Mesendoderm (in vitro differentiated cells): ENCODE measurements around the gene SLC22A5.

ENCODE experiments used
- DNase-seq: peaks from one replicate; pipeline ENCODE4 v3.0.0; 2013
- H2AK5ac ChIP-seq: 2 replicates; pipeline ENCODE4 v1.6.1; 2013; ENCODE audit warnings: low read length, inconsistent platforms
- H2BK120ac ChIP-seq: 2 replicates; pipeline ENCODE4 v1.6.1; 2013; ENCODE audit warnings: low read depth, mild to moderate bottlenecking, low read length, moderate library complexity, mixed read lengths
- H2BK15ac ChIP-seq: replicated peaks from 2 replicates; pipeline ENCODE4 v1.6.1; 2013; ENCODE audit warnings: low read depth, mild to moderate bottlenecking, moderate library complexity
- H2BK5ac ChIP-seq: 2 replicates; pipeline ENCODE4 v1.6.1; 2013; ENCODE audit warnings: low read length, inconsistent platforms
- H3K18ac ChIP-seq: 2 replicates; pipeline ENCODE4 v1.6.1; 2013; ENCODE audit warnings: mild to moderate bottlenecking, low read length, mixed read lengths
- H3K23ac ChIP-seq: one replicate; pipeline ENCODE4 v1.6.1; 2013; ENCODE audit warnings: low read length
- H3K27ac ChIP-seq: 2 replicates; pipeline ENCODE4 v1.5.1; 2013; ENCODE audit warnings: low read depth, mild to moderate bottlenecking, inconsistent platforms, low read length, moderate library complexity
- H3K27me3 ChIP-seq: 2 replicates; pipeline ENCODE4 v1.6.1; 2013; ENCODE audit warnings: low read length, control low read depth, mild to moderate bottlenecking, inconsistent platforms; ENCODE audit not compliant: insufficient read depth, poor library complexity
- H3K36me3 ChIP-seq: 2 replicates; pipeline ENCODE4 v1.6.1; 2013; ENCODE audit warnings: low read length, inconsistent platforms; ENCODE audit not compliant: control insufficient read depth, insufficient read depth
- H3K4ac ChIP-seq: one replicate; pipeline ENCODE4 v1.6.1; 2013; ENCODE audit warnings: low read depth, mild to moderate bottlenecking, low read length, moderate library complexity
- H3K4me1 ChIP-seq: 2 replicates; pipeline ENCODE4 v1.6.1; 2013; ENCODE audit warnings: low read depth, low read length, inconsistent platforms; ENCODE audit not compliant: control insufficient read depth
- H3K4me2 ChIP-seq: 2 replicates; pipeline ENCODE4 v1.6.1; 2013; ENCODE audit warnings: low read length
- H3K4me3 ChIP-seq: 2 replicates; pipeline ENCODE4 v1.5.1; 2013; ENCODE audit warnings: mild to moderate bottlenecking, low read length
- H3K56ac ChIP-seq: one replicate; pipeline ENCODE4 v1.6.1; 2013; ENCODE audit warnings: low read length
- H3K79me1 ChIP-seq: 2 replicates; pipeline ENCODE4 v1.6.1; 2013; ENCODE audit warnings: low read length, inconsistent platforms
- H3K79me2 ChIP-seq: 2 replicates; pipeline ENCODE4 v1.6.1; 2013; ENCODE audit warnings: mild to moderate bottlenecking, low read length; ENCODE audit not compliant: control insufficient read depth, insufficient read depth
- H3K9ac ChIP-seq: 2 replicates; pipeline ENCODE4 v1.6.1; 2013; ENCODE audit warnings: low read length, inconsistent platforms
- H4K5ac ChIP-seq: one replicate; pipeline ENCODE4 v1.6.1; 2013; ENCODE audit warnings: low read length
- H4K8ac ChIP-seq: one replicate; pipeline ENCODE4 v1.6.1; 2013; ENCODE audit warnings: low read depth, mild to moderate bottlenecking, control low read depth, low read length, moderate library complexity
- WGBS: extraction: QIAGEN DNeasy Blood & Tissue Kit; methylation state at CpG from one replicate; pipeline ENCODE4 v1.1.7; 2013; ENCODE audit warnings: low lambda C conversion rate, missing lambda C conversion rate; ENCODE audit not compliant: insufficient coverage; ENCODE audit errors: extremely low coverage; 5-methylcytosine and 5-hydroxymethylcytosine counted together

Gene SLC22A5

GRCh38 chr5:132424167-132424880 is 54.8 kb downstream of the SLC22A5 start:
- H4K8ac ChIP-seq: no peak overlapping the region
- H3K4me3 ChIP-seq: no peak overlapping the region
- no peak overlapping the region for H3K9ac ChIP-seq
- no CpG with 5 or more reads among the region's 3 CpGs for WGBS
- no peaks in the 10 kb centered on the region for H3K36me3 ChIP-seq
- H3K4ac ChIP-seq: no peak overlapping the region
- H3K23ac ChIP-seq: no peak overlapping the region
- DNase-seq: no peak
- H3K18ac ChIP-seq: no peak overlapping the region
- no peak overlapping the region for H2BK15ac ChIP-seq
- H3K4me1 ChIP-seq: peaks cover 14% of the 10 kb centered on the region
- H3K79me1 ChIP-seq: no peaks in the 10 kb centered on the region
- H2BK120ac ChIP-seq: no peak overlapping the region
- no peak overlapping the region for H3K4me2 ChIP-seq
- H3K27ac ChIP-seq: no peak overlapping the region
- no peak overlapping the region for H4K5ac ChIP-seq
- H2BK5ac ChIP-seq: no peak overlapping the region
- H3K79me2 ChIP-seq: no peaks in the 10 kb centered on the region
- no peak overlapping the region for H2AK5ac ChIP-seq
- no peaks in the 10 kb centered on the region for H3K27me3 ChIP-seq
- H3K56ac ChIP-seq: no peak overlapping the region

GRCh38 chr5:132425009-132425937 is 55.8 kb downstream of the SLC22A5 start:
- WGBS: no CpG with 5 or more reads among the region's 8 CpGs
- no peak for DNase-seq
- peaks cover 14% of the 10 kb centered on the region for H3K4me1 ChIP-seq

GRCh38 chr5:132425975-132426524 is 56.5 kb downstream of the SLC22A5 start:
- Histone ChIP-seq H2BK120ac (no peak overlapping the region), H2BK5ac (no peak overlapping the region), H2BK15ac (no peak overlapping the region), H4K5ac (no peak overlapping the region), H3K27ac (no peak overlapping the region), H3K79me2 (no peaks in the 10 kb centered on the region), H3K23ac (no peak overlapping the region), H3K9ac (no peak overlapping the region), H3K4me2 (no peak overlapping the region), H3K4ac (peak overlapping the region; percentile 25), H3K36me3 (no peaks in the 10 kb centered on the region), H3K56ac (peak overlapping the region; percentile 40), H3K79me1 (no peaks in the 10 kb centered on the region), H2AK5ac (peak overlapping the region; percentile 35), H3K18ac (no peak overlapping the region), H3K4me3 (no peak overlapping the region), H4K8ac (no peak overlapping the region), H3K4me1 (peaks cover 14% of the 10 kb centered on the region), H3K27me3 (no peaks in the 10 kb centered on the region)
- DNase-seq: no peak
- WGBS: no CpG with 5 or more reads among the region's 7 CpGs

More at GRCh38 chr5:132425009-132425937, 55.8 kb downstream of the SLC22A5 start:
- no peak overlapping the region for H3K18ac ChIP-seq
- H2BK15ac ChIP-seq: no peak overlapping the region
- no peak overlapping the region for H3K27ac ChIP-seq
- H3K4me2 ChIP-seq: no peak overlapping the region
- H3K79me2 ChIP-seq: no peaks in the 10 kb centered on the region
- no peak overlapping the region for H3K23ac ChIP-seq
- no peaks in the 10 kb centered on the region for H3K36me3 ChIP-seq
- H3K79me1 ChIP-seq: no peaks in the 10 kb centered on the region
- no peak overlapping the region for H4K8ac ChIP-seq
- H3K27me3 ChIP-seq: no peaks in the 10 kb centered on the region
- H3K4me3 ChIP-seq: no peak overlapping the region
- no peak overlapping the region for H3K4ac ChIP-seq
- H3K9ac ChIP-seq: no peak overlapping the region
- no peak overlapping the region for H2BK120ac ChIP-seq
- H2BK5ac ChIP-seq: no peak overlapping the region
- no peak overlapping the region for H4K5ac ChIP-seq
- no peak overlapping the region for H2AK5ac ChIP-seq
- peak overlapping the region; percentile 51 for H3K56ac ChIP-seq

GRCh38 chr5:132426525-132427138 is 57.1 kb downstream of the SLC22A5 start:
- Histone ChIP-seq H3K4me1 (peaks cover 14% of the 10 kb centered on the region), H2AK5ac (peak overlapping the region; percentile 35), H4K8ac (no peak overlapping the region), H3K4me3 (no peak overlapping the region), H3K79me2 (no peaks in the 10 kb centered on the region), H3K36me3 (no peaks in the 10 kb centered on the region), H2BK15ac (no peak overlapping the region), H4K5ac (no peak overlapping the region), H3K18ac (no peak overlapping the region), H3K27me3 (no peaks in the 10 kb centered on the region), H2BK120ac (no peak overlapping the region), H3K9ac (no peak overlapping the region), H3K56ac (peak overlapping the region; percentile 40), H3K23ac (no peak overlapping the region), H3K79me1 (no peaks in the 10 kb centered on the region), H2BK5ac (no peak overlapping the region), H3K4ac (no peak overlapping the region), H3K4me2 (no peak overlapping the region), H3K27ac (no peak overlapping the region)
- peak; percentile 96 for DNase-seq
- no CpG with 5 or more reads among the region's 8 CpGs for WGBS

GRCh38 chr5:132427281-132428146 is 58.0 kb downstream of the SLC22A5 start:
- H3K18ac ChIP-seq: no peak overlapping the region
- no peak overlapping the region for H3K23ac ChIP-seq
- H3K4me3 ChIP-seq: no peak overlapping the region
- H3K4me1 ChIP-seq: peaks cover 14% of the 10 kb centered on the region
- no peak overlapping the region for H2AK5ac ChIP-seq
- H3K36me3 ChIP-seq: no peaks in the 10 kb centered on the region
- H3K79me2 ChIP-seq: no peaks in the 10 kb centered on the region
- no peak overlapping the region for H2BK120ac ChIP-seq
- H3K79me1 ChIP-seq: no peaks in the 10 kb centered on the region
- no peak overlapping the region for H4K8ac ChIP-seq
- H3K27me3 ChIP-seq: no peaks in the 10 kb centered on the region
- H3K9ac ChIP-seq: no peak overlapping the region
- H3K4ac ChIP-seq: no peak overlapping the region
- no CpG with 5 or more reads among the region's 6 CpGs for WGBS
- H2BK15ac ChIP-seq: no peak overlapping the region
- H3K56ac ChIP-seq: peak overlapping the region; percentile 29
- no peak overlapping the region for H3K27ac ChIP-seq
- DNase-seq: peak; percentile 70
- no peak overlapping the region for H4K5ac ChIP-seq
- H3K4me2 ChIP-seq: no peak overlapping the region
- no peak overlapping the region for H2BK5ac ChIP-seq
